ENCODE results near the gene SCCPDH.

GRCh38 chr1:246727594-246727993 is 3.4 kb downstream of the SCCPDH start:
- TF ChIP-seq, protein P1, sequence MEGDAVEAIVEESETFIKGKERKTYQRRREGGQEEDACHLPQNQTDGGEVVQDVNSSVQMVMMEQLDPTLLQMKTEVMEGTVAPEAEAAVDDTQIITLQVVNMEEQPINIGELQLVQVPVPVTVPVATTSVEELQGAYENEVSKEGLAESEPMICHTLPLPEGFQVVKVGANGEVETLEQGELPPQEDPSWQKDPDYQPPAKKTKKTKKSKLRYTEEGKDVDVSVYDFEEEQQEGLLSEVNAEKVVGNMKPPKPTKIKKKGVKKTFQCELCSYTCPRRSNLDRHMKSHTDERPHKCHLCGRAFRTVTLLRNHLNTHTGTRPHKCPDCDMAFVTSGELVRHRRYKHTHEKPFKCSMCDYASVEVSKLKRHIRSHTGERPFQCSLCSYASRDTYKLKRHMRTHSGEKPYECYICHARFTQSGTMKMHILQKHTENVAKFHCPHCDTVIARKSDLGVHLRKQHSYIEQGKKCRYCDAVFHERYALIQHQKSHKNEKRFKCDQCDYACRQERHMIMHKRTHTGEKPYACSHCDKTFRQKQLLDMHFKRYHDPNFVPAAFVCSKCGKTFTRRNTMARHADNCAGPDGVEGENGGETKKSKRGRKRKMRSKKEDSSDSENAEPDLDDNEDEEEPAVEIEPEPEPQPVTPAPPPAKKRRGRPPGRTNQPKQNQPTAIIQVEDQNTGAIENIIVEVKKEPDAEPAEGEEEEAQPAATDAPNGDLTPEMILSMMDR (IDR thresholded peaks at IDR 0.05), result no peak
- TF ChIP-seq EZH2 (IDR thresholded peaks at IDR 0.05; ENCODE audit: borderline replicate concordance, insufficient read depth, low read depth, low read length, poor library complexity, severe bottlenecking), result no peak
